NCI-H526 (cell line): ENCODE measurements around the gene EHMT1.

ENCODE experiments used
- DNase-seq, 2 experiments: peaks; one replicate each; lab custom pipeline; 2025; lab: John Stamatoyannopoulos, UW

Gene EHMT1

GRCh38 chr9:137828527-137829259 lies 209.9 kb downstream of the EHMT1 start:
- DNase-seq, result no peak

GRCh38 chr9:137829260-137829996 lies 210.6 kb downstream of the EHMT1 start:
- DNase-seq, result no peak

GRCh38 chr9:137832191-137832700 lies 213.4 kb downstream of the EHMT1 start:
- DNase-seq, result no peak

GRCh38 chr9:137832830-137833590 lies 214.2 kb downstream of the EHMT1 start:
- no peak for DNase-seq

- no peak for DNase-seq
Measured at GRCh38 chr9:137833721-137834613, 215.2 kb downstream of the EHMT1 start.

GRCh38 chr9:137834846-137835546 lies 216.2 kb downstream of the EHMT1 start:
- no peak for DNase-seq

GRCh38 chr9:137836151-137836830 lies 217.5 kb downstream of the EHMT1 start:
- DNase-seq, result no peak

- no peak for DNase-seq
Measured at GRCh38 chr9:137836831-137837241, 218.0 kb downstream of the EHMT1 start.

GRCh38 chr9:137837345-137838278 lies 218.8 kb downstream of the EHMT1 start:
- no peak for DNase-seq

- DNase-seq, result no peak
Measured at GRCh38 chr9:137838576-137838975, 219.8 kb downstream of the EHMT1 start.

GRCh38 chr9:137843355-137843754 lies 224.6 kb downstream of the EHMT1 start:
- no peak for DNase-seq

GRCh38 chr9:137851516-137852267 lies 232.9 kb downstream of the EHMT1 start:
- DNase-seq, result no peak

GRCh38 chr9:137853392-137853995 lies 234.7 kb downstream of the EHMT1 start:
- DNase-seq, result no peak

- no peak for DNase-seq
Measured at GRCh38 chr9:137860361-137860760, 241.6 kb downstream of the EHMT1 start.

- DNase-seq, result no peak
Measured at GRCh38 chr9:137865581-137866145, 246.9 kb downstream of the EHMT1 start.

- no peak for DNase-seq
Measured at GRCh38 chr9:137866226-137867141, 247.7 kb downstream of the EHMT1 start.
